CMK (cell line): ENCODE data around the gene BBS9.
"Not testable (repeated sequence)": the region's sequence is repeated elsewhere in the genome, so short reads cannot be mapped to it uniquely, and the experiment has no call there.

Experiments used
- DNase-seq: peaks from one replicate; pipeline ENCODE4 v3.0.0-alpha.2; 2010; ENCODE audit warnings: low read depth

The BBS9 gene

DNA sequence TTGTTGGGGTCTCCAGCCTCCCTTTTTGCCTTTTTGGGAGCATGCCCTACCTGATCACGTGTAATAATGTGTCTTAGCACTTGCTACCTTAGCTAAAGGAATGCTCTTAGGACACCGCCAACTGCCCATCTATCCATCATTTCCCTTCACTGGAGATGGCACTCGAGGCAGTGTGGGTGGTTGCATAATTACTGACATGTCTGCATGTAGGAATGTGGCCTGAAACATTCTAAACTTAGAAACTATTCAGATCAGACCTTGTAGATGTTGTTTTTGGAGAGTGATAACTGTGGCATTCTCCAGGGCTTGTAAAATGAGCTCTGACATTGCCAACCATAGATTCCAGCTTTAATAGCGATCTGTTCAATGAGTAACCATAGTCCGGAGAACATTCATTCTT is 365.8 kb downstream of the BBS9 start:
- DNase-seq = no peak

- DNase-seq = no peak
Measured at GRCh38 chr7:33497051-33497450, 367.7 kb downstream of the BBS9 start.

GRCh38 chr7:33500703-33501701 is 371.6 kb downstream of the BBS9 start:
- DNase-seq = no peak

DNA sequence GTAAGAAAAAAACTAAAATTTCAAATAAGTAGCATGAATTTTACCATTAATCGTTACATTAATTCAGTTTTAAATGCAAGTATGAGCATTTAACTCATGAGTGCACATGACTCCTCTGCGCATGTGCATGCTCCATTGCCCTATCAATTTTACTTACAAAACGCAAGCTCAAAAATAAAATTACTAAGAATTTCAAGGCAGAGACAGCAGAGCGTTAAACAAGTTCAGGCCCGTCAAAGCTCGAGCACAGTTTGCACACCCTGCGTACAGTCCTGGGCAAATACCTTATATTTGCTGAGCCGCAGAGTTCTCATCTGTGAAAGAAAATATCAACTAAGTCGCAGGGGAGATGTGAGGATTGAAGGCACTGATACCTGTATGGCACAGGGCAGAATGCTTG is 373.6 kb downstream of the BBS9 start:
- no peak for DNase-seq

- DNase-seq = no peak
Measured at GRCh38 chr7:33503736-33504135, 374.4 kb downstream of the BBS9 start.

DNA sequence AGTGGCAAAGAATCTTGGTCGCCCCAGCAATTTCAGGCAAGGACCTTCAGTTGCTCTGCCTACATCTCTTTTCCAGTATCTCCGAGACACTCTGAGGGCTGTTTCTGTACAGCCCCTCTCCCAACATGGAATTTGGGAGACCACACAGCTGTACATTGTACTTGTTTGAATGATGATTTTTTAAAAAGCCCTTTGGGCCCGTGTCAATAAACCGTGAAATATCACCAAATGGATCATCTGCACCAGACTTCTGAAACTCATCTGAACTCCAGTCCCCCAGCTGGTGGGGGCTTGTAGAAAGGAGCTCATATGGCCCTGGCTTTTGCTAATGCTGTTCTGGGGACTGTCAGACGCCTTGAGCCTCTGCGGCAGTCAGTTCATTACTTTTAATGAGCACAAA is 374.9 kb downstream of the BBS9 start:
- DNase-seq = no peak

GRCh38 chr7:33509206-33509605 is 379.8 kb downstream of the BBS9 start:
- no peak for DNase-seq

- no peak for DNase-seq
Measured at GRCh38 chr7:33511778-33512177, 382.4 kb downstream of the BBS9 start.

DNA sequence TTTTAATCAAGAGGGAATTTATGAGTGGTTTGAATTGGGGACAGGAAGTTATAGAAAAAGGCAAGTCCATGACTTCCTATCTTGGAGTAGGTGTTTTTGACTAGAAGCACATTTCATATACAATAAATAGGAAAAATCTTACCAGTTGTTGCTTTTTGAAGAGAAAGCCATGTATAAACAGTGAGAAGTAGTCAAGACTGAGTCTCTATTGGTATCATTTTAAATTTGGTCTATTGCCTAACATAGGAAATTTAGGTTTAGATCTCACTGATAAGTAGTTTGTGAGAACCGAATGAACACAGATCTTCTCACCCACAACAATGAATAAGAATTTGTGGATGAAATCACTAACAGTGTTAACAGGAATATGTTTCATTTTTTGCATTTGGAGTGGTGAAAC is 387.2 kb downstream of the BBS9 start:
- DNase-seq = no peak

DNA sequence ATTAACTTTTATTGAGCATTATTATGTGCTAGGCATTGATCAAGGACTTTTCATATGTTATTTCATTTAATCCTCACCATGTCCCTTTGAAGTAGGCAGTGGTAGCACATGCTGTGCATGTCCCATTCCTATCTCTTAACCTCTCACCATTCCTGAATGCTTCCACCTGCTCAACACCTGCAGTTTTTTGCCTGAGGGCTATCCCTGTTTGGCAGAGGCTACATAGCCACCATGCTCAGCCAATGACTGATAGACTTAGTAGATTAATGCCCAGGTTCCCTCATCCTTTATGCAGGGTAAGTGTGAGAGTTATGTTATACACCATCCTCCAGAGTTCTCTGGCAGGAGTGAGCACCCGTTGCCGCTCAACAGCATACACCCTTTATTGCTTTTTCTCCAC is 387.8 kb downstream of the BBS9 start:
- DNase-seq = no peak

- not testable (repeated sequence) for DNase-seq
Measured at GRCh38 chr7:33527008-33527407, 397.6 kb downstream of the BBS9 start.

DNA sequence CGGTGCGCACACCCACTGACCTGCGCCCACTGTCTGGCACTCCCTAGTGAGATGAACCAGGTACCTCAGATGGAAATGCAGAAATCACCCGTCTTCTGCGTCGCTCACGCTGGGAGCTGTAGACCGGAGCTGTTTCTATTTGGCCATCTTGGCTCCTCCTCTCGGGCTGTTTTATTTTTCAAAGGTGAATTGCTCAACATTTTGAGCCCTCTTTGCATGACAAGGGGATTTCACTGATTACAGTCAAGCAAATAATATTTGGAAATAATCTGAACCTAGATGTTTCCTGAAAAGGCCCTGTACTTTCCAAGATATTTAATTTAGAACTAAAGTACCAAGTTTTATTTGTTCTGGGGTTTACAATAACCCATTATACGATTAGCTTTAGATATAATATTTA is 398.2 kb downstream of the BBS9 start:
- DNase-seq = not testable (repeated sequence)

GRCh38 chr7:33529070-33529469 is 399.7 kb downstream of the BBS9 start:
- no peak for DNase-seq

DNA sequence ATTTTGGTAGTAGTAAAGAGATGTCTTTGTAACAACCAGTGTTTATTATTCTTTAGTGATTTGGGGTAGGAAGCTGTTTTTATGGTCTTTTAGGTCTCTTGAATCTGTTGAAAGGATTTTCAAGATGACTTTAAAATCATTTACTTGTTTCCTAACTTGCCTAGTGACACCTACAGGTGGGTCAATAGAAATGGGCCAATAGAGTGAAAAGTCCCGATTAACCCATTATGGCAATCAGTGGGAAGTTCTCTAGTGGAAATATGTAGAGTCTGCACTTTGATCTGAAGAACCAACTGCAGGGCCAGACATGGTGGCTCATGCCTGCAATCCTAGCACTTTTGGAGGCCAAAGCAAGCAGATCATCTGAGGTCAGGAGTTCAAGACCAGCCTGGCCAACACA is 401.3 kb downstream of the BBS9 start:
- no peak for DNase-seq

DNA sequence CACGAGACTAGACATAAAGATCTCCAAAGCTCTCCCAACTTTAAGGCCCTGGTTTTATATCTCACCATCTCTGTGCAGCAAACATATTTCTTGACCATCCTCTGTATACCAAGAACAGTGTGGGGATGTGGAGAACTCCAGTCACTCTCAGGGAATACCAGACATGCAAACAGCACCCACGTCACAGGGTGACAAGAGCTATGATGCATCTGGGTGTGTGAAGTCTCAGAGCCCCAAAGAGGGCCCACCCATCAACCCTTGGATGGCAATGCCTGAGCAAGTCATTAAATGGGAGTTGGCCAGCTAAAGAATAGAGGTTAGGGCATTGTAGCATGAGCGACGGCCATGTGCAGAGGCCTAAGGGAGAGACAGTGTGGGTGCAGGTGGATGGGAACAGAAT is 402.5 kb downstream of the BBS9 start:
- DNase-seq = no peak

DNA sequence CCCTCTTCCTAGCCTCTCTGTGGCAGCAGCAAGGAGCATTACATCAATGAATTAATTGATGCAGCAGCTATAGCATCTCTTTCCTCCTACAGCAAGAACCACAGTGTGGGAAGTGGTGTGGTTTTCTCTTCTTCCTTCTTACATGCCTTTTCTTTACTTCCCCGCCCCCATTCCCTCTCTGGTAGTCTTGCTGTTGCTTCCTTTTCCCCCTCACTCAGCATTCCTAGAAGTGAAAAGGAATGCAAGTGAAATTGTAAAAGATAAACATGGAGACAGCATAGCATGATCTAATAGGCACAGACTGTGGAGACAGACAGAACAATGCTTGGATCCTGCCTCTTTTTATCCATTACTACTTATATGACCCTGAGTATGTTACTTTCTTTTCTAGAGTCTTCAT is 405.5 kb downstream of the BBS9 start:
- DNase-seq = no peak

- DNase-seq = no peak
Measured at GRCh38 chr7:33535989-33536388, 406.6 kb downstream of the BBS9 start.

GRCh38 chr7:33536398-33537103 is 407.2 kb downstream of the BBS9 start:
- DNase-seq = no peak

DNA sequence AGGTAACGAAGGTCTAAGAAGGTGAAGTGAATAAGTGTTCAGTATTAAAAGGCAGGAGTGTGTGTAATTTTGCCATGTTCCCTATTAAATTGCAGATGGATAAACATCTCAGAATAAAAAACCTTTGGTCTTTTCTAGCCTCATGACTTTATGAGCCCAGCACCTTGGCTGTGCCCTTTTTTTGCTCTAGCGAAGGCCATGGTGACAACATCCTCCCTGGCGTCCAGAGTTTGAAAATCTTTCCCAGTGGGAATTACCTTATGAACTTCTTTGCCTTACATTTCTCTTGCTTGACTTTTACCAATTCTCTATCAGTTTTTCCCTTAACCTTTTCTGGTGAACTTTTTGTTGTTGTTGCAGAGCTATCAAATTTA is 407.7 kb downstream of the BBS9 start:
- no peak for DNase-seq

DNA sequence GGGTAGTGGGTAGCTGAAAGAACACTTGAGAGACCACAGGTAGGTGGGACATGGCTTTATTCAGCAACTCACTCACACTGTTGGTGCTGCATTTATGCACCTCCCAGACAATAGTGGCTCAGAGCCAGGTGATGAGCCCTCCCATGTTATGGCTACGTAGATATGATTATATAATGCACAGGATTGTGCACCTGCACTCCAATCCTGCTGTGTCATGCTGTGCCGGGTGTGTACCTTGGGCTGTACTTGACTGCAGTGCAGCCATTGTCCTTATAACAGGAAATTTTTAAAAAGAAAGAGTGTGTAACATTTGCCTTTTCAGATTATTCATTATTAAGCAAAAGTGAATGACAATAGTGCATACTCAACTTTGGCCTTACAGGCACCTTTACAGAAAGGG is 409.8 kb downstream of the BBS9 start:
- DNase-seq = no peak

DNA sequence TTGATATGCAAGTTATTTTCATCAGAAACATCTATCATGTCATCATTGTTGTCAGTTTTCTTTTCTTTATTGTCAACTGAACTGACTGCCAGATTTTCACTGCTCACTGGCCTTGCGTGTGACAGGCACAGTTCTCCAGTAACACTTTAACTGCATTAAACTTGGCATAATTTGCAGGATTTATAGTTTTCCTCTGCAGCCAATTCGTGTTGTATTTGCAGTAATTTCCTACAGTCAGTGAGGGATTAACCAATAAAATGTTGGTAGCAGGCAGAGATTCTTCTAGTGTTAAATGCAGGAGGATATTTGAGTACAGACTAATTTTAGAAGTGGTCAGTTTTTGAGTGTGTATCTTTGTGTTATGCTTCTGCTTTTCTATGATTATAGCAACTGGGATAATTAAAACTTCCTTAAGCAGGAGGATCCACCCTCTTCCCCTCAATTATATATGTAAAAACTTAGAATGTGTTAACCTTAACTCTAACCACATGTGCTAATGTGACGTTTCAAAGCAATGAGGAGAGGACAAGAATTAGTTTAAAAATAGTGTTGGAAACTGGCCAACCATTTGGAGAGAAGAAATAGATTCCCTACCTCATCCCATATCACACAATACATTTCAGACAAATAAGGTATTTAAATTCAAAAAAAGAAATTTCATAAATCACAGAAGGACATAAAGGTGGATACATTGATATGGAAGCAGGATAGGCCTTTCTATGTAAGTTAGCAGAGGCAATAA is 410.5 kb downstream of the BBS9 start:
- DNase-seq = no peak

GRCh38 chr7:33547880-33548279 is 418.5 kb downstream of the BBS9 start:
- DNase-seq = no peak

DNA sequence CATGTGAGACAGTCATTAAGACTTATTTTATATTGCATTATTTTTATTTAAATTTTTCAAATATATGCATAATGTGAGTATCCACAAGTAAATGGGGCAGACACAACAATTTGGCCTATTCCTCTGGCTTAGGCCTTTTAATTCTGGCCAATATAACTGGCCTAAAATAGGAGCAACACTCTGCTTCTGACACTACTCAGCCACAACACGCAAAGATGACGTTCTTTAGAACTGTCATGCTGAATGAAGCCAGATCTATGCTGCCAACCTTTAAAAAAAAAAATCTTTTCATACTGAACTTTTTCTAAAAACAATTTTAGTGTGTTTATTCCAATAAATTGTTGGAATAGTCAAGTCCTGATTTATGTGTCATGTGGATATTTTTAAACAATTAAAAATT is 421.0 kb downstream of the BBS9 start:
- no peak for DNase-seq
